HEK293 (cell line): ENCODE results near the gene PLEKHA5.

Experiments used
- KLF9 ChIP-seq: fragments of 450-650 bp; formaldehyde crosslinking; IDR thresholded peaks from 2 replicates; pipeline ENCODE4 v1.5.1; 2016; ENCODE audit warnings: missing biosample characterization, missing genetic modification characterization, low read depth
- MZF1 ChIP-seq: fragments of 450-650 bp; formaldehyde crosslinking; IDR thresholded peaks from 2 replicates; pipeline ENCODE4 v1.5.1; 2017; ENCODE audit warnings: missing biosample characterization, missing genetic modification characterization, borderline replicate concordance
- ZBTB1 ChIP-seq: fragments of 450-650 bp; formaldehyde crosslinking; IDR thresholded peaks from 2 replicates; pipeline ENCODE4 v1.5.1; 2016; ENCODE audit warnings: missing biosample characterization, missing genetic modification characterization
- ZNF121 ChIP-seq: fragments of 450-650 bp; formaldehyde crosslinking; IDR thresholded peaks from 2 replicates; pipeline ENCODE4 v1.5.1; 2016; ENCODE audit warnings: missing biosample characterization, missing genetic modification characterization
- ZNF274 ChIP-seq, 2 experiments: fragments of 200-500 bp in 1 of 2; fragments of 450-650 bp in 1 of 2; sonication (Bioruptor generic) in 1 of 2; formaldehyde crosslinking in 1 of 2; IDR thresholded peaks; 2 replicates each; pipeline versions ENCODE4 v1.5.1 to v1.6.1; 2014 to 2016; ENCODE audit warnings: borderline replicate concordance in 1 of 2, inconsistent platforms in 1 of 2, low read length in 1 of 2, missing biosample characterization in 1 of 2, missing genetic modification characterization in 1 of 2
- ZNF585B ChIP-seq: fragments of 450-650 bp; formaldehyde crosslinking; IDR thresholded peaks from 2 replicates; pipeline ENCODE4 v1.5.1; 2016; ENCODE audit warnings: missing biosample characterization, missing genetic modification characterization
- ZNF792 ChIP-seq: fragments of 450-650 bp; formaldehyde crosslinking; IDR thresholded peaks from 2 replicates; pipeline ENCODE4 v1.5.1; 2016; ENCODE audit warnings: missing biosample characterization, missing genetic modification characterization
- TF ChIP-seq, protein P1 (sequence below): fragments of 450-650 bp; formaldehyde crosslinking; IDR thresholded peaks from 2 replicates; pipeline ENCODE4 v1.5.1; 2016; ENCODE audit warnings: missing biosample characterization, missing genetic modification characterization

DNA sequence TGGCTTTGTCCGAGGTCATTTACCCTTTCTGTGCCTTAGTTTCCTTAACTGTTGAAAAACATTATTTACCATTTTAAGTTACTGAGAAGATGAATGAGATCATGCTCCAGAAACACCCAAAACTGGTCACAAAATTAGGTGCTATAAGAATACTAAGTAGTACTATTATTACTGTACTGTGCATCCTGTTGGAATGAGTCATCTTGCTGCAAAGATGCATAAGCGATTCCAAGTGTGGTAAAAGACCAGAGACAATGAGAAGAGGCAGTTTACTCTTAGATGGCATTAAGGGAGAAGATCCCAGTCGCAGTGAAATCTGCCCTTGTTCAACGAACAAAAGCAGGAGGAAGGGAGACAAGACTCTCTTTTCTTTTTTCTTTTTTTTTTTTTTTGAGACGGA lies 4.2 kb upstream of the PLEKHA5 start:
- TF ChIP-seq KLF9 (tag by site-specific recombination) (no peak), ZNF274 (IDR thresholded peaks at IDR 0.05; ENCODE audit: low read length) (no peak), ZNF274 (tag by site-specific recombination; IDR thresholded peaks at IDR 0.05; ENCODE audit: borderline replicate concordance) (no peak), MZF1 (tag by site-specific recombination) (no peak), ZNF792 (tag by site-specific recombination) (no peak), ZBTB1 (tag by site-specific recombination) (no peak), ZNF585B (tag by site-specific recombination) (no peak), ZNF121 (no peak)
- TF ChIP-seq, protein P1, sequence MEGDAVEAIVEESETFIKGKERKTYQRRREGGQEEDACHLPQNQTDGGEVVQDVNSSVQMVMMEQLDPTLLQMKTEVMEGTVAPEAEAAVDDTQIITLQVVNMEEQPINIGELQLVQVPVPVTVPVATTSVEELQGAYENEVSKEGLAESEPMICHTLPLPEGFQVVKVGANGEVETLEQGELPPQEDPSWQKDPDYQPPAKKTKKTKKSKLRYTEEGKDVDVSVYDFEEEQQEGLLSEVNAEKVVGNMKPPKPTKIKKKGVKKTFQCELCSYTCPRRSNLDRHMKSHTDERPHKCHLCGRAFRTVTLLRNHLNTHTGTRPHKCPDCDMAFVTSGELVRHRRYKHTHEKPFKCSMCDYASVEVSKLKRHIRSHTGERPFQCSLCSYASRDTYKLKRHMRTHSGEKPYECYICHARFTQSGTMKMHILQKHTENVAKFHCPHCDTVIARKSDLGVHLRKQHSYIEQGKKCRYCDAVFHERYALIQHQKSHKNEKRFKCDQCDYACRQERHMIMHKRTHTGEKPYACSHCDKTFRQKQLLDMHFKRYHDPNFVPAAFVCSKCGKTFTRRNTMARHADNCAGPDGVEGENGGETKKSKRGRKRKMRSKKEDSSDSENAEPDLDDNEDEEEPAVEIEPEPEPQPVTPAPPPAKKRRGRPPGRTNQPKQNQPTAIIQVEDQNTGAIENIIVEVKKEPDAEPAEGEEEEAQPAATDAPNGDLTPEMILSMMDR (tag by site-specific recombination), result no peak
